GM18951 (cell line): Measurements from ENCODE around the gene TPM1.

ENCODE experiments used
- POLR2A ChIP-seq: IDR thresholded peaks from 4 replicates; pipeline ENCODE4 v1.6.1; 2011; ENCODE audit warnings: mild to moderate bottlenecking; ENCODE audit not compliant: insufficient read length, insufficient read depth; ENCODE audit errors: extremely low read depth
- in situ Hi-C: fragments of 300-500 bp; cut with MboI; formaldehyde crosslinking; loops from one replicate; pipeline ENCODE4 v1.12.0; 2022; ENCODE audit warnings: low sequenced_read_pairs, mixed read lengths, inconsistent platforms; ENCODE audit not compliant: unreplicated experiment

TPM1 gene

GRCh38 chr15:63075015-63075983 lies 32.8 kb downstream of the TPM1 start:
- in situ Hi-C loops, result no loop called here
- TF ChIP-seq POLR2A, result no peak

- TF ChIP-seq POLR2A, result no peak
- in situ Hi-C loops, result no loop called here
Observed at GRCh38 chr15:63075984-63076713, 33.6 kb downstream of the TPM1 start.

GRCh38 chr15:63076714-63077046 lies 34.1 kb downstream of the TPM1 start:
- no peak for TF ChIP-seq POLR2A
- in situ Hi-C loops, result no loop called here

GRCh38 chr15:63077952-63078351 lies 35.4 kb downstream of the TPM1 start:
- TF ChIP-seq POLR2A, result no peak
- in situ Hi-C loops, result no loop called here

GRCh38 chr15:63079947-63080626 lies 37.5 kb downstream of the TPM1 start:
- in situ Hi-C loops, result no loop called here

GRCh38 chr15:63080634-63081250 lies 38.2 kb downstream of the TPM1 start:
- no peak for TF ChIP-seq POLR2A
- in situ Hi-C loops, result no loop called here

More at GRCh38 chr15:63079947-63080626, 37.5 kb downstream of the TPM1 start:
- no peak for TF ChIP-seq POLR2A

- no peak for TF ChIP-seq POLR2A
- in situ Hi-C loops, result no loop called here
Observed at GRCh38 chr15:63082366-63082765, 39.8 kb downstream of the TPM1 start.

- TF ChIP-seq POLR2A, result no peak
- in situ Hi-C loops, result no loop called here
Observed at GRCh38 chr15:63083044-63083443, 40.5 kb downstream of the TPM1 start.

GRCh38 chr15:63083541-63083940 lies 41.0 kb downstream of the TPM1 start:
- TF ChIP-seq POLR2A, result no peak
- in situ Hi-C loops, result no loop called here

GRCh38 chr15:63084806-63085205 lies 42.3 kb downstream of the TPM1 start:
- in situ Hi-C loops, result no loop called here
- no peak for TF ChIP-seq POLR2A

GRCh38 chr15:63085289-63085688 lies 42.7 kb downstream of the TPM1 start:
- in situ Hi-C loops, result no loop called here
- TF ChIP-seq POLR2A, result no peak

- in situ Hi-C loops, result no loop called here
- no peak for TF ChIP-seq POLR2A
Observed at GRCh38 chr15:63086271-63086670, 43.7 kb downstream of the TPM1 start.

GRCh38 chr15:63086947-63087346 lies 44.4 kb downstream of the TPM1 start:
- in situ Hi-C loops, result no loop called here
- TF ChIP-seq POLR2A, result no peak
